Fibroblast of pulmonary artery (primary cell): Measurements from ENCODE around the gene ALDH3B1.

ENCODE experiments used
- DNase-seq: peaks from one replicate; pipeline ENCODE4 v3.0.0-alpha.2; 2010; ENCODE audit warnings: low read depth
- H3K4me3 ChIP-seq: replicated peaks from 2 replicates; pipeline ENCODE4 v1.5.1; 2011; ENCODE audit warnings: low read depth, mild to moderate bottlenecking, control low read depth, low read length, moderate library complexity
- CTCF ChIP-seq: IDR thresholded peaks from 2 replicates; pipeline ENCODE4 v1.5.1; 2011; ENCODE audit warnings: mild to moderate bottlenecking, control low read depth, low read length, inconsistent platforms; ENCODE audit errors: missing control alignments

ALDH3B1 gene

GRCh38 chr11:68021167-68021787 lies 11.2 kb downstream of the ALDH3B1 start:
- TF ChIP-seq CTCF, result peak; percentile 32
- no peak for DNase-seq
- no peak overlapping the region for H3K4me3 ChIP-seq

- no peak for DNase-seq
- no peak for TF ChIP-seq CTCF
- no peak overlapping the region for H3K4me3 ChIP-seq
Measured at GRCh38 chr11:68022531-68022930, 12.4 kb downstream of the ALDH3B1 start.

GRCh38 chr11:68024508-68024907 lies 14.4 kb downstream of the ALDH3B1 start:
- no peak for DNase-seq
- TF ChIP-seq CTCF, result no peak
- no peak overlapping the region for H3K4me3 ChIP-seq

GRCh38 chr11:68025047-68025446 lies 14.9 kb downstream of the ALDH3B1 start:
- no peak overlapping the region for H3K4me3 ChIP-seq
- no peak for DNase-seq
- no peak for TF ChIP-seq CTCF

- no peak for DNase-seq
- TF ChIP-seq CTCF, result no peak
- no peak overlapping the region for H3K4me3 ChIP-seq
Measured at GRCh38 chr11:68026391-68027105, 16.4 kb downstream of the ALDH3B1 start.

GRCh38 chr11:68027667-68028066 lies 17.5 kb downstream of the ALDH3B1 start:
- no peak overlapping the region for H3K4me3 ChIP-seq
- no peak for TF ChIP-seq CTCF
- no peak for DNase-seq
